Midbrain (tissue), 1 donor: Measurements from ENCODE around the gene SPPL2B.

Source experiments
- DNase-seq: peaks from one replicate; lab custom pipeline; 2025; lab: John Stamatoyannopoulos, UW

SPPL2B gene

DNA sequence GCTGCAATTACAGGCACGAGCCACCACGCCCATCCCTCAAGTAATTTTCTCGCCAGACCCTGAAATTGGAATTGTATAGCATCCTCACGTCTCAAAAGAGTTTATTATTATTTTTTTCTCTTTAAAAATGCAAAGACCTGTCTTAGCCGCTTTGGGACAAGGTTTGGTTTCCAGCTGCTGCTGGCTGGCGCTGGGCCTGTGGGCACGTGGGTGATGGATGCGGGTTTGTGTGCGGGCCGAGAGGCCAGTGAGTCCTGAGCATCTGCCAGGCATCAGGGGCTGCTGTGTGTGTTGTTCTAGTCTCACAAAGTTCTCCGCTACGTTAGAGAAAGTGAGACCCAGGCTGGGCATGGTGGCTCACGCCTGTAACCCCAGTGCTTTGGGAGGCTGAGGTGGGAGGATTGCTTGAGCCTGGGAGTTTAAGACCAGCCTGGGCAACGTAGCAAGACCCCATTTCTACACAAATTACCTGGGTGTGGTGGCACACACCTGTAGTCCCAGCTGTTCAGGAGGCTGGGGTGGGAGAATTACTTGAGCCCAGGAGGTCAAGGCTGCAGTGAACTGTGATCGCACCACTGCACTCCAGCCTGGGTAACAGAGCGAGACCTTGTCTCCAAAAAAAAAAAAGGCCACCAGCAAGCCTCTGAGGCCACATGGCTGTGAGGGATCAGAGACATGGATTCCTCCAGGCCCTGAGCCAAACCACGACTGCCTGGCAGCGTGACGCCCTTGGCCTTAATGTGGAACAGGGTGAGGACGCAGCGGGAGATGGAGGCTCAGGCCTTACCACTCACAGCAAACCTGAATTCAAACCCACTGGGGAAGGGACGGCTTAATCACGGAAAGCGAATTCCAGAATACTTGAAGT lies 26.9 kb downstream of the SPPL2B start:
- DNase-seq, result no peak

DNA sequence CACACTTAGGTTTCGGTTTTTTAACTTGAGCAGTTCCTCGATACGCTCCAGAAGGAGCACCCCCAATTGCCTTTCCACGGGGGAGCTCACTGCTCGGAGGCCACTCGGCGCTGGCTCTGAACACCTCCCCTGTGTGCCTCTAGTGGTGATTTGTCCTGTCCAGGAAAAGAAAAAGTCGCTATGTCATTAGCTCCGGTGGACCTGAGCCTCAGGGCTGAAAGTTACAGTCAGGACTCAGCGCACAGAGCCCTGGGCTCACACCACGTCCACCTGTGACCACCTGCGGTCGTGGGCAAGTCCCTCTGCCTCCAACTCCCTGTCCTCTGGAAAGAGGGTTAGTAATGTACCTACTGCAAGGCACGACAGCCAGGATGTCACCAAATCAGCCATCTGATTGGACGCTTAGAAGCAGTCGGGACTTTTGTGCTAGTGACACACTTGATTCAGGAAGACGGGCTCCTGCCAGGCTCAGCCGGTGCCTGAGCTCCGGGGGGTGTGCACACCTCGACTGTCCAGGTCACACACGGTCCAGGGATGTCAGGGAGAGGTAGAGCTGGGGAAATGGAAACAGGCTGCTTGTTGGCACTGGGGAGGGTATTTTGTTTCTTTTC lies 27.7 kb downstream of the SPPL2B start:
- DNase-seq, result no peak

DNA sequence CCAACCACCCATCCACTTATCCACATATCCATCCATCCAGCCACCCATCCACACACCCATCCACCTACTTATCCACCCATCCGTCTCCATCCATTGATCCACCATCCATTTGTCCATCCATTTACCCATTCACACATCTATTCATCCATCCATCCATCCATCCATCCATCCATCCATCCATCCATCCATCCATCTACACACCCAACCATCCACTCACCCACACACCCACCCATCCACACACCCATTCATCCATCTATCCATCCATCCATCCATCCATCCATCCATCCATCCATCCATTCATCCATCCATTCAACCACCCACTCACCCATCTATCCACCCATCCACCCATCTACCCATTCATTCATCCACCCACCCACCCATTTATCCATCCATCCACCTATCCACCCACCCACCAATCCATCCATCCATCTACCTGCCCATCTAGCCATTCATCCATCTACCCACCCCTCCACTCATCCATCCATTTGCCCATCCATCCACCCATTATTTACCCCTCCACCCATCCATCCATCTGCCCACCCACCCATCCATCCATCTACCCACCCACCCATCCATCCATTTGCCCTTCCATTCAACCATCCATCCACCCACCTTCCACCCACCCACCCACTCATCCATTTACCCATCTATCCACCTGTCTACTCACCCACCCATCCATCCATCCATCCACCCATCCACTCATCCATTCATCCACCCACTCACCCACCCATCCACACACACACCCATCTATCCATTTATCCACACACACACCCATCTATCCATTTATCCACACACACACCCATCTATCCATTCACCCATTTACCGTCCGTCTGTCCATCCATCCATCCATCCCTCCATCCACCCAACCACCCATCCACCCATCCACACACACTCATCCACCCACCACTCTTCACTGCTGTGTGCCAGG lies 29.1 kb downstream of the SPPL2B start:
- no peak for DNase-seq

DNA sequence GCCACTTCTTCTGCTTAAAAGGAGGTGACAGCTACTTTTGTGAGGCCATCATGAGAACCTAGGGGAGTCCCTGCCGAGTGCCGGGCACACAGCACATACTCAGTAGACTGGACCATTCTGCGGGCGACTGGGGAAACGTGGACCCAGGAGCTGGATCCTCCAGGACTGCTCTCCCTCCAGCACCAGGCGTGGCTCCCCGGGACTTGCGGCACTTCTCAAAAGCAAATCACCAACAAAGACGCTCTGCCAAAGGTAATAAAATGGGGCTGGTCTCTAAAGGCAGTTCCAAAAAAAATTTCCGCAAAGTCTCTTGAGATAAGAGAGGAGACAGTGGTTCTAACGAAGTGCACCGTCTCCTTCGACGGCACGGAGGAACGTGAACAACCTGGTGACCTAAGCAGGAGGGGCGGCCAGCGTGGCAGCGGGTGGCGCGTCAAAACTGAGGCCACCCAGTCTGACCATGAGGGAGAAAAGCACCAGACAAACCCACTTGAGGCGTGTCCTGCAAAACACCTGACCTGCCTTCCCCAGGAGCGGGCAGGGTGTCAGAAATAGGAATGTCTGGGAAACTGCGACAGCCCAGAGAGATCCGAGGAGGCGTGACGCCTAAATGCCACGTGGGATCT lies 30.2 kb downstream of the SPPL2B start:
- DNase-seq, result no peak

DNA sequence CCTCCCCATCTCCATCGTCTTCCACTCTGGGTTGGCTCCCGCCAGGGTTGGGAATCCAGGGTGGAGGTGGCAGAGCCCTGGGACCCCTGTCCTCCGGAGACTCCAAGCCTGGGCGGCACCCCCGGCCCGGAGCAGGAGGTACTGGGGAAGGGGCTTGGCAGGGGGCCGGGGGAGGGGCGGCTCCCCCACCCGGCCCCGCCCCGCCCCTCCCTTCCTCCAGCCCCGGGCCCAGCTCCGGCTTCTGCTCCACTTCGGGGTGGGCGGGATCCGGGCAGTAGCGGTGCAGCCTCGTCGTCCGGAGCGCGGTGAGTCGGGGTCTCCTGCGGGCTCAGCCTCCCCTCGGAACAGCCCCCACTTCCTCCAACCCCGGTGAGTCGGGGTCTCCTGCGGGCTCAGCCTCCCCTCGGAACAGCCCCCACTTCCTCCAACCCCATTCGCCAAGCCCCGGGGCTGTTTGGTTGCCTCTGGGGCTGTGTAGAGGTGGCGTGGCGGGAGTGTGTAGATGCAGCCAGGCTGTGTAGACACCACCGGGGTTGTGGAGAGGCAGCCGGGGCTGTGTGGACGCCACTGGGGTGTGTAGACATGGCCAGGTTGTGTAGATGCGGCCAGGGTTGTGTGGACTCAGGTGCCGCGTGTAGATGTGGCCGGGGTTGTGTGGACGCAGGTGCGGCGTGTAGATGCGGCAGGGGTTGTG lies 31.7 kb downstream of the SPPL2B start, which contains the start of gene TMPRSS9:
TSS of gene TMPRSS9 (plus strand) at position 274 of the 694 bp plus-strand sequence. CDS start 29,521 bp downstream, outside the sequence.
- no peak for DNase-seq

DNA sequence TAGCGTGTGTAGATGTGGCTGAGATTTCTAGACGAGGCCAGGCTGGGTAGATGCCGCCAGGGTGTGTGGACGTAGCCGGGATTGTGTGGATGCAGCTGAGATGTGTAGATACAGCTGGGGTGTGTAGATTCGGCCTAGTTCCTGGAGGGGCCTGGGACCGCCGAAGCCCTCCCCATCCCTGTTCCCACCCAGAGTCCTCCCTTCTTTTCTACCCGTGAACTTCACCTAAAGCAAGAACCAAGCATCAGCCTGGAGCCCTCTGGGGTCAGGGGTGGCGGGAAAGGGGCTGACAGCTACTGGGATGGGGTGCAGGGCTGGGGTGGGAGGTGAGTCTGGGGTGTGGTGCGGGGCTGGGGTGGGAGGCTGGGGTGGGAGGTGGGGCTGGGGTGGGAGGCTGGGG lies 32.3 kb downstream of the SPPL2B start:
- no peak for DNase-seq

DNA sequence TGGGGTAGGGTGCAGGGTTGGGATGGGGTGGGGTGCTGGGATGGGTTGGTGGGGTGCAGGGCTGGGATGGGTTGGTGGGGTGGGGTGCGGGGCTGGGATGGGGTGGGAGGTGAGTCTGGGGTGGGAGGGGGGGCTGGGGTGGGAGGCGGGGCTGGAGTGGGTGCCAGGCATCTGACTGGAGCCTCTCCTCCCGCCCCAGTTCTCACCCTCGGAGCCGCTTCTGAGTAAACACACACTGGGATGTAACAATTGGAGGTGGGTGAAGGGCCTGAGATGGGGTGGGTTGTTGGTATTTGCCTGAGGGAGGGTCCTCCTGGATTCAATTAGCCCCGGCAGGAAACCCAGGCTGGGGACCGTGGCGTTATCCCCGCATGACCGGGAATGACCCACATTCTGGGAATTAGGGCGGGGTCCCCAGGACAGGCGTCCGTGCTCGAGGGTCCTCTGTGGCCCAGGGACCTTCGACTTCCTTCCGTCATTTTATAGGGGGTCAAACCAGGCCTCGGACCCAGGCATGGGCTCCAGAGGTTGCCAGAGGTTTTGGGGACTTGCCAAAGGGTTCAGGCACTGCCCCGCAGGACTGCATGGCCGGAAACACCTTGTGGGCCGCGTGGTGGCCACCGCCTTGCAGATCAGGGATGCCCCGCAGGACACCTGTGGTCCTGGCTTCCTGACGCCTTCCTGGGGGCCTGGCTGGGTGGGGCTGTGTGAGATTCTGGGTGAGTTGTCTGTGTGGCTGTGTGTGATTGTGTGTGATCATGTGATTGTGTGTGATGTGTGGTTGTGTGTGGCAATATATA lies 33.0 kb downstream of the SPPL2B start:
- DNase-seq, result no peak

DNA sequence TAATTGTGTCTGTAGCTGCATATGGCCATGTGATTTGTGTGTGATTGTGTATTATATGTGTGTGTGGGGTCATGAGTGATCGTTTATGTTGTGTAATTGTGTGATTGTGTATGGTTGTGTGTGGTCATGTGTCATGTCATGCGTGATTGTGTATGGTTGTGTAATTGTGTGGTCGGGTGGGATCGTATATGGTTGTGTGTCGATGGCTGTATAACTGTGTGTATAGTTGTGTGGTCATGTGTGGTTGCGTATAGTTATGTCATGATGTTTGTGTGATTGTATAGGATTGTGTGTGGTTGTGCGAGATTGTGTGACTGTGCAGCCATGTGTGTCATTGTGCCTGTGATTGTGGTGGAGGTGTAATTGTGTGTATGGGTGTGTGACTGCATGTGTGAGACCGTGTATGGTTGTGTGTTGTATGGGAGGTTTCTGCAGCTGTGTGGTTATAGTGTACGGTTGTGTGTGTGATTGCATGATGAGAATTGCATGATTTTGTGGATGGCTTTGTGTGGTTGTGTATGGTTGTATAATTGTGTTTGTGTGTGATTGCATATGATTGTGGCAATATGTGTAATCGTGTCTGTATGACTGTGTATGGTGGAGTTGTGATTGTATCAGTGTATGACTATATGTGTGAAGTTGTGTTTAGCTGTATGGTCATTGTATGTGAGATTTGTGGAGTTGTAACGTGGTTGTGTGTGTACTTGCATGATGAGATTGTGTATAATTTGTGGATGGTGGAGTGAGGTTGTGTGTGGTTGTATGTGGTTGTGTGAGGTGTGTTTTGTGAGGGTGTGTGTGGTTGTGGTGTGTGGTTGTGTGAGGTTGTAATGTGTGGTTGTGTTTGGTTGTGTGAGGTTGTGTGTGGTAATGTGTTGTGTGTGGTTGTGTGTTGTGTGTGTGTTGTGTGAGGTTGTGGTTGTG lies 33.8 kb downstream of the SPPL2B start:
- DNase-seq, result no peak

DNA sequence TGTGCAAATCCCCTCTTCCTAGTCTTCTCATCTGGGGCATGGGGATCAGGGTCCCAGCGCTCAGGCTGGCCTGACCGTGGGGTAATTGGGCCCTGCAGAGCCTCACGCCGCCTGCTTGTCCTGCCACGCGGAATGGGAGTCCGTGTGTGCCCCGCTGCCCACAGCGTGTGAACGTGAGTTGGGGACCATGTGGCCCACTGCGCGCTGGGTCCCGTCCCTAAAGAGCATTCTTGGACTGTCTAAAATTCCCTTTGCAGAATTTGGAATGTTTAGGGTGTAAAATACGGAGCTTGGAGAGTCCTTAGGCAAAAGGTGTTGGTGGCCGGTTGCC lies 34.5 kb downstream of the SPPL2B start:
- DNase-seq, result no peak

DNA sequence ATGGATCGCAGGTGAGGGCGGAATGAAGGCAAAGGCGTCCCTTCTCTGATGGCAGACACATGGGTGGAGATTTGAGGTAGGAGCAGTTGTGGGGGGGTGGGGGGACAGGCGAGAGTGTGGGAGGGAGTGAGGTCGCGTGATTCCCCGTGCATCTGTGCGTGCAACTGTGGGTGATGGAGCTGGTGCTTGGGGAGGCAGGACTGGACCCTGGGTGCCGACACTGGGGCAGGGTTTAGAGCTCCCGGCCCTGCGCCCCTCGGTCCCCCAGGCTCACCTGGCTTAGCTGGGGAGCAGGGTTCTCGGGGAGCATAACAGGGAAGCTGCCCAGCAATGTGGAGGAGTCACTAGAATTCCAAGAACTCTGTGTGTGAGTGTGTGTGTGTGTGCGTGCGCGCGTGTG lies 34.9 kb downstream of the SPPL2B start:
- DNase-seq, result no peak

DNA sequence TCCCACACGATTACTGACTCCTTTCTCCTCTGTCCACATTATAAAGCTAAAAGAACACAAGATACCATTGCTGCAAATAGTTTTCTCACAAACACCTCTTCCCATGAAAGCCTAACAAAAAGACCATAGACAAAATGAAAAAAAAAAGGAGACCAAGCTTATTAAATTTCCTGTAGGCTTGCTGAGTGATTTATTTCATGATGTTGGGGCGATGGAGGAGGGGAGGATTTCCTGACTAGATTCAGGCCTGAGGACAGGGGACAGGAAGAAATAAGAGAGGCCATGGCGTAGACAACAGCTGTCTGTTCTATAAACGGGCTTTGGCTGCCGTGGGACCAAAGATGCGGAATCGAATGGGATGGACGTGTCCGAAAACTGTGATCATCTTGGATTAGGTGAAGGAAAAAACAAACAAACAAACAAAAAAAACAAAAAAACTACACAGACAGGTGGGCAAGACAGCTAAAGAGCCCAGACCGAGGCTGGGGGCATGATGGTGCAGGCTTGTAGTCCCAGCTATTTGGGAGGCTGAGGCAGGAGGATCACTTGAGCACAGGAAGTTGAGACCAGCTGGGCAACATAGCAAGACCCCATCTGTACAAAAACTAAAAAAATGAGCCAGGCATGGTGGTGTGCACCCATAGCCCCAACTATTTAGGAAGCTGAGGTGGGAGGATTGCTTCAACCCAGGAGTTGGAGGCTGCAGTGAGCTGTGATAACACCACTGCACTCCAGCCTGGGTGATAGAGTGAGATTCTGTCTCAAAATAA lies 36.9 kb downstream of the SPPL2B start:
- DNase-seq, result no peak

DNA sequence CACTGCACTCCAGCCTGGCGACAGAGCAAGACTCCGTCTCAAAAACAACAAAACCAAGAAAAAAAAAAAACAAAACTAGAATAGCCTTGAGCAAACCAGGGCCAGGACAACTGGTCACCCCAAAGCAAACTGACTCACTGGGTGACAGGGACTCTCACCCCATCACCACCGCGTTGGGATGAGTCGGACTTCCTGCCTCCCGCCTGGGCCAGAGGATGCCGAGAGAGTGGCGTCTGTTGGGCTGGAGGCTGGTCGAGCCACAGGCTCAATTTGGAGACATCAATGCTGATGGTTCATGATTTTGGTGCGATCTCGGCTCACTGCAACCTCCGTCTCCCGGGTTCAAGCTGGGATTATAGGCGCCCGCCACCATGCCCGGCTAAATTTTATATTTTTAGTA lies 43.2 kb downstream of the SPPL2B start:
- DNase-seq, result no peak

DNA sequence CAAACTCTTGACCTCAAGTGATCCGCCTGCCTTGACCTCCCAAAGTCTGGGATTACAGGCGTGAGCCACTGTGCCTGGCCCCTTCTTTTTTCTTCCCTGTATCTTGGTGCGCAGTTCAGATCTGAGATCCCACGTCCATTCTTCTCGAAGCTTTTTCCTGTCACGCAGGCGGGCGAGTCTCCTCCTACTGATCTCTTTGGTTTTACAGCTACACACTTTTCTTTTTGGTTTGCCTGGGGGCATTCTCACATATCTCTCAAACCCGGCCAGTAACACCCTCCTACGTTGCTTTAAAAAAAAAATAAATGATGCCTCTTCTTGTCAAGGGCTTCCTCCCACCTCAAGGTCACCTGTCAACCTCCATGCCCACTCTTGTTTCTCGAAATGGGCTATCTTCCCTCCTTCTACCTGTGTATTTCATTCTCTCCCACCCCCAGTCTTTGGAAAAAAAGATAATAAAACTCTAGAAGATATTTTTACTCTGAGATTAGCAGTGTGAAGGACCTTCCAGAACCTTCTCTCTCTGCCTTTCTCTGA lies 43.7 kb downstream of the SPPL2B start:
- no peak for DNase-seq

DNA sequence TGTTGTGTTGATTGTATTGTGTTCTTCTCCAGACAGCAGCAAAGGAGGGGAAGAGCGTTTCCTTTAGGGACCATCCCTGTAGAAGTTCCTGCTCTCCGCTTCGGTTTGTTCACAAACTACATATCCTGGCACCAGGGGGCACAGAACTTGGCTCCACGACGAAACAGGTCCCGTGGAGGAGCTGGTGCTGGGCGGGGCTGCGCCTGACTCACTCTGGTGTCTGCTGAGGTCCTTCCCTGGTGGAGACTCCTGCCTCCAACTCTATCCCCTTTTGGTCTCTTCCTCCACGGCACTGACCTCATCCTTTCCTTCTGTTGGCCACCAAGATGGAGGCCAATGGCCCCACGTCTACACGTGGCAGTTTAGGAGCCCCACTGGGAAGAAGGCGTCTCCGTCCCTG lies 46.3 kb downstream of the SPPL2B start:
- no peak for DNase-seq

DNA sequence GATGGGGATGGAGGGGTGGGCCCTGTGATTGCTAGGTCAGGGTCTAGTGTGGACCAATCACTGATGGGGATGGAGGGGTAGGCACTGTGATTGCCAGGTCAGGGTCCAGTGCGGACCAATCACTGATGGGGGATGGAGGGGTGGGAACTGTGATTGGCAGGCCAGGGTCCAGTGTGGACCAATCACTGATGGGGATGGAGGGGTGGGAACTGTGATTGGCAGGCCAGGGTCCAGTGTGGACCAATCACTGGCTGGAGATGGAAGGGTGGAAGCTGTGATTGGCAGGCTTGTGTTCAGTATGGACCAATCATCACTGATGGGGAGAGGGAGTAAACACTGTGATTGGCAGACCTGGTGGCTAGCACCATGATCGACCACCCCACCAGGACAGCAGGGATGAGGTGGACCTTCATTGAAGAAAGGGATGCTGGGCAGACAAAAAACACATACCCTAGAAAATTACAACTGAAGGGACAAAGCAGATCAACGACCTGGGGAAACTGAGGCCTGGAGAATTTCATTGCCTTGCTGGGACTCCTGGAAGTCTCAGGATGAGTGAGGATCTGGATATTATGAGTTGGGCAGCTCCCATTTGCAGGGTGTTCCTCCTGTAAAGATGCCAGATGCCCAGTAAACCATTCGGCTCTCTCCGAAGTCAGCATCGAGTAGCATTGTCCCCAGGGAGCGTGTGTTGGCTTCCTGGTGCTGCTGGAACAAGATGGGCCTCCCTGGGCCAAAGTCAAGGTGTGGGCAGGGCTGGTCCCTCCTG lies 47.1 kb downstream of the SPPL2B start:
- no peak for DNase-seq

DNA sequence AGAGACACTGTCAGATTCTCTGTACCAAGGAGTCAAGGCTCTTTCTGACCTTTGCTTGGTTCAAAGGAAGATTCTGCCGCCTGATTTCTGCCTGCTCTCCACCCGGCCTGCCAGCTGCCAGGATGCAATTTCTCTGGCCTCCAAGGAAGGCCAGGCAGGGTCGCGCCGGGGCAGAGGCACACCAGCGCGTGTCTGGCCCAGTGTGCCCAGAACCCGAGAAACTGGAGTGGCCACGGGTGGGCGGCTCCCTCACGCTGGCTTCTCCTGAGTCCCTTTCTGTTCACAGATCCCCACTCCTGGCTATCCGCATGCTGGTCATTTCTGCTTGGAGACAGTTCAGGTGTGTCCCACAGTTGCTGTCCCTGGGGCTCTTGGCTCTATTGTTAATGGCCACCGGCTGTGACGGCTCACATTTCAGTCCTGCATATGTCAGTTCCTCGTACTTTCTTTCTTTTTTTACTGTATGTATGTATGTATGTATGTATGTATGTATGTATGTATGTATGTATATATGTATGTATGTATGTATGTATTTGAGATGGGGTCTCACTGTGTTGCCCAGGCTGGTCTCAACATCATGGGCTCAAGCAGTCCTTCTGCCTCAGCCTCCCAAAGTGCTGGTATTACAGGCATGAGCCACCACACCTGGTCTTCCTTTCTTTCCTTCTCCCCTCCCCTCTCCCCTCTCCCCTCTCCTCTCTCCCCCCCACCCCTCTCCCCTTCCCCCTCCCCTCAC lies 48.5 kb downstream of the SPPL2B start:
- no peak for DNase-seq

DNA sequence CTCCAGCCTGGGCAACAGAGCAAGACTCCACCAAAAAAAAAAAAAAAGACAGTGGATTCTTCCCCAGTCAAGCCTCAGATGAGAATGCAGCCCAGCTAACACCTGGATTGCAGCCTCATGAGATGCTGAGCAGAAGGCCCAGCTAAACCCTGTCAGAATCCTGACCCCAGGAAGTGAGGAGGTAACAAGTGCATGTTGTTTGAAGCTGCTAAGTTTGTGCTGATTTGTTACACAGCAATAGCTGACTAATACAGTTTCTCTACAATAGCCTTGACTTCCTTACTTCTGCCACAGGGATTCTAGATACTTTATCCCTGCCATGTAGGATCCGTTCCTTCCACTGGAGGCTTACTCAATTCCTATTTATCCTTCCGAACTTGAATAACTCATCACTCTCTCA lies 52.1 kb downstream of the SPPL2B start:
- DNase-seq, result no peak
